Caki2 (cell line): Measurements from ENCODE around the gene GALNT7. TPM values are rescaled to one million over a fixed set of nuclear protein-coding genes. Genes with fewer than 3 reads are reported as not detected.

Experiments
- DNase-seq: peaks from one replicate; pipeline ENCODE4 v3.0.0-alpha.2; 2015; ENCODE audit warnings: low read depth
- in situ Hi-C: cut with HindIII; loops from 2 replicates; pipeline ENCODE4 v1.10.0; 2016; ENCODE audit warnings: low sequenced_read_pairs, low pct_unique_long_range_greater_than_20kb, mixed read lengths
- total RNA-seq: library from RNA; depleted of rRNA; stranded (reverse); fragments of >200 nt; shearing (Covaris generic); gene quantifications from 2 replicates; pipeline ENCODE4 v1.2.3, GENCODE V29; 2014; ENCODE audit warnings: low replicate concordance

Gene GALNT7
- total RNA-seq, 1 experiment from 2014 or later, result 31.6 TPM

GRCh38 chr4:173270312-173271027 is 101.9 kb downstream of the GALNT7 start:
- no peak for DNase-seq

GRCh38 chr4:173272314-173272713 is 103.7 kb downstream of the GALNT7 start:
- in situ Hi-C loops, result loop anchor here (25.0 kb wide), 1 partner anchor 235 kb away; no protein-coding TSS in a partner anchor
- no peak for DNase-seq

More at GRCh38 chr4:173270312-173271027, 101.9 kb downstream of the GALNT7 start:
- in situ Hi-C loops, result loop anchor here (25.0 kb wide), 1 partner anchor 233 kb away; no protein-coding TSS in a partner anchor

GRCh38 chr4:173272996-173273395 is 104.4 kb downstream of the GALNT7 start:
- in situ Hi-C loops, result loop anchor here (25.0 kb wide), 1 partner anchor 236 kb away; no protein-coding TSS in a partner anchor
- DNase-seq, result no peak

- in situ Hi-C loops, result loop anchor here (25.0 kb wide), 1 partner anchor 237 kb away; no protein-coding TSS in a partner anchor
- no peak for DNase-seq
Measured at GRCh38 chr4:173273941-173274340, 105.3 kb downstream of the GALNT7 start.

- in situ Hi-C loops, result loop anchor here (25.0 kb wide), 1 partner anchor 237 kb away; no protein-coding TSS in a partner anchor
- DNase-seq, result no peak
Measured at GRCh38 chr4:173274744-173275143, 106.1 kb downstream of the GALNT7 start.

- DNase-seq, result no peak
- in situ Hi-C loops, result no loop called here
Measured at GRCh38 chr4:173275150-173275549, 106.5 kb downstream of the GALNT7 start.

GRCh38 chr4:173277340-173277739 is 108.7 kb downstream of the GALNT7 start:
- DNase-seq, result no peak
- in situ Hi-C loops, result no loop called here

GRCh38 chr4:173280998-173281397 is 112.4 kb downstream of the GALNT7 start:
- in situ Hi-C loops, result no loop called here
- no peak for DNase-seq

GRCh38 chr4:173281406-173282255 is 113.0 kb downstream of the GALNT7 start:
- no peak for DNase-seq
- in situ Hi-C loops, result no loop called here

- no peak for DNase-seq
- in situ Hi-C loops, result no loop called here
Measured at GRCh38 chr4:173282256-173282562, 113.6 kb downstream of the GALNT7 start.

GRCh38 chr4:173282626-173283025 is 114.0 kb downstream of the GALNT7 start:
- in situ Hi-C loops, result no loop called here
- DNase-seq, result no peak

GRCh38 chr4:173284463-173284862 is 115.9 kb downstream of the GALNT7 start:
- in situ Hi-C loops, result no loop called here
- DNase-seq, result no peak

GRCh38 chr4:173287486-173287885 is 118.9 kb downstream of the GALNT7 start:
- in situ Hi-C loops, result no loop called here
- DNase-seq, result no peak

GRCh38 chr4:173288296-173288695 is 119.7 kb downstream of the GALNT7 start:
- DNase-seq, result no peak
- in situ Hi-C loops, result no loop called here

GRCh38 chr4:173288698-173289352 is 120.2 kb downstream of the GALNT7 start:
- in situ Hi-C loops, result no loop called here

GRCh38 chr4:173289353-173289727 is 120.7 kb downstream of the GALNT7 start:
- no peak for DNase-seq
- in situ Hi-C loops, result no loop called here

More at GRCh38 chr4:173288698-173289352, 120.2 kb downstream of the GALNT7 start:
- DNase-seq, result no peak

- in situ Hi-C loops, result no loop called here
- DNase-seq, result no peak
Measured at GRCh38 chr4:173291899-173292298, 123.3 kb downstream of the GALNT7 start.

- in situ Hi-C loops, result no loop called here
- DNase-seq, result no peak
Measured at GRCh38 chr4:173293663-173294062, 125.1 kb downstream of the GALNT7 start.

- in situ Hi-C loops, result no loop called here
- DNase-seq, result no peak
Measured at GRCh38 chr4:173294444-173294843, 125.8 kb downstream of the GALNT7 start.
